HEK293 (cell line): Measurements from ENCODE around the gene MSI2.

Experiments used
- CTCF ChIA-PET: fragments of 350-600 bp; formaldehyde crosslinking; extraction: SDS; loops from one replicate; lab custom pipeline; 2021; ENCODE audit warnings: antibody characterized with exemption; lab: Yijun Ruan, JAX
- POLR2A ChIA-PET: fragments of 300-600 bp; formaldehyde crosslinking; extraction: SDS; loops from one replicate; lab custom pipeline; 2020; ENCODE audit warnings: antibody characterized with exemption, inconsistent platforms; lab: Yijun Ruan, JAX
- H3K27ac ChIP-seq: fragments of 200-500 bp; sonication (Bioruptor generic); 2 replicates; pipeline ENCODE4 v1.5.1; 2014; ENCODE audit warnings: low read depth, low read length, control low read depth, inconsistent platforms; ENCODE audit errors: extremely low read depth
- H3K36me3 ChIP-seq, 2 experiments: fragments of 200-500 bp in 1 of 2; sonication (Bioruptor generic) in 1 of 2; 1 replicate in 1 of 2; 2 replicates in 1 of 2; pipeline ENCODE4 v1.5.1; 2014 to 2017; ENCODE audit warnings: inconsistent platforms in 2 of 2, low read length in 2 of 2; ENCODE audit not compliant: control insufficient read depth in 2 of 2, insufficient read depth in 1 of 2
- H3K4me1 ChIP-seq: fragments of 200-500 bp; sonication (Bioruptor generic); 2 replicates; pipeline ENCODE4 v1.5.1; 2014; ENCODE audit warnings: mild to moderate bottlenecking, low read length, inconsistent platforms; ENCODE audit not compliant: control insufficient read depth, insufficient read depth
- H3K4me3 ChIP-seq: 2 replicates; pipeline ENCODE4 v1.5.1; 2011; ENCODE audit warnings: low read depth, mild to moderate bottlenecking, control low read depth, low read length, moderate library complexity
- H3K9me3 ChIP-seq: fragments of 200-500 bp; sonication (Bioruptor generic); 2 replicates; pipeline ENCODE4 v1.5.1; 2014; ENCODE audit warnings: low read depth, low read length, inconsistent platforms; ENCODE audit not compliant: control insufficient read depth, insufficient read depth
- ELK4 ChIP-seq: IDR thresholded peaks from 2 replicates; pipeline ENCODE4 v1.6.1; 2011; ENCODE audit warnings: mild to moderate bottlenecking, low read depth, low read length, borderline replicate concordance
- HIC1 ChIP-seq: fragments of 450-650 bp; formaldehyde crosslinking; IDR thresholded peaks from 2 replicates; pipeline ENCODE4 v1.5.1; 2016; ENCODE audit warnings: missing biosample characterization, missing genetic modification characterization
- OVOL3 ChIP-seq: fragments of 450-650 bp; formaldehyde crosslinking; IDR thresholded peaks from 2 replicates; pipeline ENCODE4 v1.5.1; 2016; ENCODE audit warnings: missing biosample characterization, missing genetic modification characterization
- SP7 ChIP-seq: fragments of 450-650 bp; formaldehyde crosslinking; IDR thresholded peaks from 2 replicates; pipeline ENCODE4 v1.5.1; 2016; ENCODE audit warnings: missing biosample characterization, missing genetic modification characterization
- TCF7L2 ChIP-seq: IDR thresholded peaks from 2 replicates; pipeline ENCODE4 v1.6.1; 2011; ENCODE audit warnings: low read depth, mild to moderate bottlenecking, inconsistent platforms, low read length, moderate library complexity, borderline replicate concordance
- ZBTB10 ChIP-seq: fragments of 450-650 bp; formaldehyde crosslinking; IDR thresholded peaks from 2 replicates; pipeline ENCODE4 v1.5.1; 2016; ENCODE audit warnings: missing biosample characterization, missing genetic modification characterization
- ZBTB20 ChIP-seq: fragments of 450-650 bp; formaldehyde crosslinking; IDR thresholded peaks from 2 replicates; pipeline ENCODE4 v1.5.1; 2016; ENCODE audit warnings: missing biosample characterization, missing genetic modification characterization
- ZBTB48 ChIP-seq: fragments of 450-650 bp; formaldehyde crosslinking; IDR thresholded peaks from 2 replicates; pipeline ENCODE4 v1.5.1; 2016; ENCODE audit warnings: missing biosample characterization, missing genetic modification characterization
- ZBTB6 ChIP-seq: fragments of 450-650 bp; formaldehyde crosslinking; IDR thresholded peaks from 2 replicates; pipeline ENCODE4 v1.5.1; 2017; ENCODE audit warnings: missing biosample characterization, missing genetic modification characterization
- ZIC2 ChIP-seq: fragments of 450-650 bp; formaldehyde crosslinking; IDR thresholded peaks from 2 replicates; pipeline ENCODE4 v1.5.1; 2016; ENCODE audit warnings: missing biosample characterization, missing genetic modification characterization
- ZNF175 ChIP-seq: fragments of 450-650 bp; formaldehyde crosslinking; IDR thresholded peaks from 2 replicates; pipeline ENCODE4 v1.5.1; 2016; ENCODE audit warnings: missing biosample characterization, missing genetic modification characterization
- ZNF2 ChIP-seq: fragments of 450-650 bp; formaldehyde crosslinking; IDR thresholded peaks from 2 replicates; pipeline ENCODE4 v1.5.1; 2016; ENCODE audit warnings: missing biosample characterization, missing genetic modification characterization
- ZNF26 ChIP-seq: fragments of 450-650 bp; formaldehyde crosslinking; IDR thresholded peaks from 2 replicates; pipeline ENCODE4 v1.5.1; 2016; ENCODE audit warnings: missing biosample characterization, missing genetic modification characterization
- ZNF274 ChIP-seq, 2 experiments: fragments of 200-500 bp in 1 of 2; fragments of 450-650 bp in 1 of 2; sonication (Bioruptor generic) in 1 of 2; formaldehyde crosslinking in 1 of 2; IDR thresholded peaks; 2 replicates each; pipeline versions ENCODE4 v1.5.1 to v1.6.1; 2014 to 2016; ENCODE audit warnings: borderline replicate concordance in 1 of 2, inconsistent platforms in 1 of 2, low read length in 1 of 2, missing biosample characterization in 1 of 2, missing genetic modification characterization in 1 of 2
- ZNF404 ChIP-seq: fragments of 450-650 bp; formaldehyde crosslinking; IDR thresholded peaks from 2 replicates; pipeline ENCODE4 v1.5.1; 2017; ENCODE audit warnings: missing biosample characterization, missing genetic modification characterization
- ZNF433 ChIP-seq: fragments of 450-650 bp; formaldehyde crosslinking; IDR thresholded peaks from 2 replicates; pipeline ENCODE4 v1.5.1; 2016; ENCODE audit warnings: missing biosample characterization, missing genetic modification characterization, low read depth
- ZNF530 ChIP-seq: fragments of 450-650 bp; formaldehyde crosslinking; IDR thresholded peaks from 2 replicates; pipeline ENCODE4 v1.5.1; 2016; ENCODE audit warnings: low read depth, missing biosample characterization, missing genetic modification characterization
- ZNF555 ChIP-seq: fragments of 450-650 bp; formaldehyde crosslinking; conservative IDR thresholded peaks from 2 replicates; pipeline ENCODE4 v1.5.1; 2017; ENCODE audit warnings: missing biosample characterization, mild to moderate bottlenecking, missing genetic modification characterization, inconsistent platforms
- ZNF626 ChIP-seq: fragments of 450-650 bp; sonication (Bioruptor Pico); formaldehyde crosslinking; IDR thresholded peaks from 2 replicates; pipeline ENCODE4 v1.5.1; 2018; ENCODE audit warnings: missing biosample characterization, missing genetic modification characterization, inconsistent platforms

Gene MSI2

GRCh38 chr17:57589151-57590034 is 333.1 kb downstream of the MSI2 start:
- no peaks in the 10 kb centered on the region for H3K36me3 ChIP-seq
- CTCF ChIA-PET = interaction anchor here (1.3 to 5.0 kb wide), 3 partner anchors 8 to 83 kb away, joined by 3 to 47 read pairs (median 5); no protein-coding TSS in a partner anchor
- POLR2A ChIA-PET = no interaction called here
- no peak overlapping the region for H3K4me3 ChIP-seq
- H3K9me3 ChIP-seq = no peaks in the 10 kb centered on the region
- no peak for TF ChIP-seq SP7
- TF ChIP-seq ZNF2 (tag by site-specific recombination) = no peak
- no peak for TF ChIP-seq ZNF274 (IDR thresholded peaks at IDR 0.05; ENCODE audit: low read length)
- no peak for TF ChIP-seq ZNF274 (tag by site-specific recombination; IDR thresholded peaks at IDR 0.05; ENCODE audit: borderline replicate concordance)
- no peak for TF ChIP-seq TCF7L2
- no peak for TF ChIP-seq OVOL3
- no peak for TF ChIP-seq ZBTB20 (tag by site-specific recombination)
- no peak for TF ChIP-seq ZNF530 (tag by site-specific recombination)
- no peak for TF ChIP-seq ZIC2 (tag by site-specific recombination)
- no peak for TF ChIP-seq ZBTB6 (tag by site-specific recombination)
- no peak for TF ChIP-seq ZNF555 (tag by site-specific recombination)
- H3K27ac ChIP-seq = no peak overlapping the region
- peaks cover 7% of the 10 kb centered on the region for H3K4me1 ChIP-seq

- TF ChIP-seq OVOL3 (no peak), ZBTB10 (no peak), ZNF175 (tag by site-specific recombination) (no peak), ZNF26 (tag by site-specific recombination) (no peak), ZBTB48 (tag by site-specific recombination) (no peak), ZNF433 (tag by site-specific recombination) (no peak), HIC1 (tag by site-specific recombination) (no peak), ELK4 (no peak), ZNF626 (tag by site-specific recombination) (no peak), ZNF404 (tag by site-specific recombination) (no peak)
These were observed 337.6 kb downstream of the MSI2 start for GRCh38 chr17:57593739-57594462.

More at GRCh38 chr17:57593739-57594462, 337.6 kb downstream of the MSI2 start:
- H3K4me1 ChIP-seq = 0 out of 2 replicates have a peak, but pooled peaks cover 5% of the 10 kb centered on the region
- POLR2A ChIA-PET = no interaction called here
- no peak overlapping the region for H3K4me3 ChIP-seq
- H3K36me3 ChIP-seq = no peaks in the 10 kb centered on the region
- no peaks in the 10 kb centered on the region for H3K9me3 ChIP-seq
- CTCF ChIA-PET = interaction anchor here (0.5 to 1.8 kb wide), 4 partner anchors 25 to 240 kb away, joined by 3 to 5 read pairs (median 4); no protein-coding TSS in a partner anchor
- no peak overlapping the region for H3K27ac ChIP-seq
